Measurements from ENCODE around the gene MRRF.
"Not testable (repeated sequence)": the region's sequence is repeated elsewhere in the genome, so short reads cannot be mapped to it uniquely, and the experiment has no call there.

The MRRF gene

DNA sequence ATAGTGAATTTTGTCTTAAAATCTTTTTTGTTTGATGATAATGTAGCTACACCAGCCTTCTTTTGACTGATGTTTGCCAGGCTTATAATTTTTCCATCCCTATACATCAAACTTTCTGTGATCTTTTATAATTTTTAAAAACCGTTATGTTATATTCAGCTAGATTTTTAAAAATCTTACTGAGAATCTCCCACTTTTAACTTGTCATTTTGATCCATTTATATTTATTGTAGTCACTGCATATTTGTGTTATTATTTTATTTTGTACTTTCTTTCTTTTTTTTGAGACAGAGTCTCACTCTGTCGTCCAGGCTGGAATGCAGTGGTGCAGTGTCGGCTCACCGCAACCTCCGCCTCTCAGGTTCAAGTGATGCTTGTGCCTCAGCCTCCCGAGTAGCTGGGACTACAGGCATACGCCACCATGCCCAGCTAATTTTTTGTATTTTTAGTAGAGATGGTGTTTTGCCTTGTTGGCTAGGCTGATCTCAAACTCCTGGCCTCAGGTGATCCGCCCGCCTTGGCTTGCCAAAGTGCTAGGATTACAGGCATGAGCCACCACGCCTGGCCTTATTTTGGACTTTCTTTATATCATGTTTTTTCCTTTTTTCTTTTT is 12.7 kb downstream of the MRRF start:
- DNase-seq: no peak

GRCh38 chr9:122281368-122281767 is 16.7 kb downstream of the MRRF start:
- DNase-seq: no peak

DNA sequence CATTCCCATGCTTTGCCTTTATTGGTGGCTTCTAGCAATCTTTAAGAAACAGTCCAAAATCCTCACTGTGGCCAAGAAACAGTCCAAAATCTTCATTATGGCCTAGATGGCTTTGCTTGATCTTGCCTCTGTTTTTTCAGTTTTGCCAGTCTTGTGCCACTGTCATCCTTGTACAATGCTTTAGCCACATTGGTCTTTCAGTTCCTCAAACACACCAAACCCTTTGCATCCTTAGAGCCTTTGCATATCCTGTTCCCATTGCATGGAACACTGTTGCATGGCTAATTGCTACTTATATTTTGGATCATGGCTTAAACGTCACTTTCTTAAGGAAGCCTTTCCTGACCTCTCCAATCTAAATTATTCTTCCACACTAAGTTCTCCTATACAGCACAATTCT is 22.1 kb downstream of the MRRF start:
- no peak for DNase-seq

DNA sequence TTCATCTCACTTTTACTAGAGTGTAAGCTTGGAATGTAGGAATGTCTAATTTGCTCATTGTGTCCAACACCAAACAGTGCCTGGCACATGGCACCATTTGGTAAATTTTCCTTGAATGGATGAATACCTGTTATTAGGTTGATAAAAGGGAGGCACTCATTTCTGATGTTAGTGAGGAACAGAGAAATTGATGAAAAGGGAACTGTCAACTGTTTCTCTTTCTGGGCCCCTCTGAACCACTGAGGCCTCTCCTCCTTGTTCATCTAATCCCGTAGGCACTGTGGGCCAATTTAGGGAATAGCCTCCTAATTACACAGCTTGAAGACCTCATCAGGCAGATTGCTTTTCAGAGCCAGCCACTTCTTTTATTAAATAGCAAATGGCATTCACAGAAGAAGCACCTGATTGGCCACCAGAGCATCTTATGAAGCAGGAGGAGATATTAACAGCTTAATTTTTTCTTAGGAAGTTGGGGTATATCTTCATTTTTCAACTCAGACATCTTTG is 22.6 kb downstream of the MRRF start:
- no peak for DNase-seq

DNA sequence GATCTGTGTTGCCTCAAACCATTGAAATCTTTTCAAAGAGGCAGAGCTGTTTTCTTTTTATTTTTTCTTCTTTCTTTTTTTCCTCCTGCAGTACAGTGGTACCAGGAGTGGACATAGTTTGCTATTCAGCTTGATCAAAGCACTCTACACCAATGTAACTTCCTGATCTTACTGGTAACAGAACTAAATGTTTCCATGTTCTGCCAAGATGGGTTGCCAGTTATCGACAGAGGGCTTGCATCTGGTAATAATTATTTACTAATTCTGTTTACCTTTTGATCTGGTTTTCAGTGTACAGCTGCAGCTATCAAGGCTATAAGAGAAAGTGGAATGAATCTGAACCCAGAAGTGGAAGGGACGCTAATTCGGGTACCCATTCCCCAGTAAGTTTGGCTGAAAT is 26.8 kb downstream of the MRRF start:
- DNase-seq: no peak

DNA sequence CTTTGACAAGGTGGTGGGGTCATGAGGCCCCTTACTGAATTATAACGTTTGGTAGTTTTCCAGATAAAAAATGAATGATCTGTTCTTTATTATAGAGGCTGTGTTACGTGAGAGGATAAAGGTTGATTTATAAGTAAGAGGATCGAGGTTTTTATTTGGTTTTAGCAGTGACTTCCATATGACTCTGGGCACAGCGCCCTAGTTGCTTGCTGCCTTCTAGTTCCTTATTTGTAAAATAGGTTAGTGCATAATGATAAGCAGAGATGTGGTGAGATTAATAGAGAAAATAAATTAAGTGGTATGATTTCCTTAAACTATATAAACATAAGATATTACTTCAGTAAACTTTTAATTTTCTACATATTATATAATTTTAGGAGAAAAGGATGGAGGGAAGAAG is 29.8 kb downstream of the MRRF start:
- no peak for DNase-seq

GRCh38 chr9:122297512-122297911 is 32.8 kb downstream of the MRRF start:
- DNase-seq: no peak

DNA sequence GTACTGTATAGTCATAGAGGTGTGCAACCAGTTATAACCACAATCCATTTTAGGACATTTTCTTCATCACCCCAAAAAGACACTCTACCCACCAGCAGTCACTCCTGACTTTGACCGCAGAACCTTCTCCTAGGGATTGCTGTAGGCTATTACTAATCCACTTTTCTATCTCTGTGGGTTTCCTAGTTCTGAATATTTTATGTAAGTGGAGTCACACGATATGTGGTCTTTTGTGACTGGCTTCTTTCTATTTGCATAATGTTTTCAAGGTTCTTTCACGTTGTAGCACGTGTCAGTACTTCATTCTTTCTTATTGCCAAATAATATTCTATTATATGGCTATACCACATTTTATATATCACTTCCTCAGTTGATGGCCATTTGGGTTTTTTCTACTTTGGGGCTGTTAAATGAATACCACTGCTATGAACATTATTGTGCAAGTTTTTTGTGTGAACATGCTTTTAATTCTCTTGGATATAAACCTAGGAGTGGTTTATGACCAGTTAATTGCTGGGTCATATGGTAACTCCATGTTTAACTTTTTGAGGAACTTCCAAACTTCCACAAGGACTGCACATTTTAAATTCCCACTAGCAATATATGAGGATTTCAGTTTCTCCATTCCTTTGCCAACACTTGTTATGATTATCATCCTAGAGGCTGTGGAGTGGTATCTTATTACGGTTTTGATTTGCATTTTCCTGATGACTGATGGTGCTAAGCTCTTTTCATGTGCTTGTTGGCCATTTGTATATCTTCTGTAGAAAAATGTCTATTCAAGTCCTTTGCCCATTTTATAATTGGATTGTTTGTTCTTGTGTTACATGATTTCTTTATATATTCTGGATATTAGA is 37.8 kb downstream of the MRRF start:
- DNase-seq: no peak

DNA sequence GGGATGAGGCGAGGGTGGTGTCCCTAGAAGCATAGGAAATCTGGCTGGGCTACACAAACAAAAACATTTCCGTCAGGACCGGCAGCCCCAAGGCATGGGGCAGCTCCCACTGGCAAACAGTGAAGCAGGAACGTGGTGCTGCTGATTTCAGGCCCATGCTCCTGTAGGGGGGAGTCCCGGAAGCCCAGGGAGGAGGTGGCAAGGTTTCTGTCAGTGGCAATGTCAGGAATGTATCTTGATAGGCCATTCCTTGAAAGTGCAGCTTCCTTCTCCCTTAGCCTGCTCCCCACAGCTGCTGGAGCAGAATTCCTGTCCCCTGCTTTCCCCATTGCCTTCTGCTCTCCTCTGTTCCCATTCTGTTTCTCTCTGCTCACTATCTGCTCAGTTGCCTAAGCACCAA is 42.4 kb downstream of the MRRF start:
- DNase-seq: no peak

GRCh38 chr9:122307925-122308324 is 43.2 kb downstream of the MRRF start:
- no peak for DNase-seq

- no peak for DNase-seq
These were observed 45.2 kb downstream of the MRRF start for GRCh38 chr9:122309861-122310260.

- no peak for DNase-seq
These were observed 49.5 kb downstream of the MRRF start for GRCh38 chr9:122314165-122314564.

DNA sequence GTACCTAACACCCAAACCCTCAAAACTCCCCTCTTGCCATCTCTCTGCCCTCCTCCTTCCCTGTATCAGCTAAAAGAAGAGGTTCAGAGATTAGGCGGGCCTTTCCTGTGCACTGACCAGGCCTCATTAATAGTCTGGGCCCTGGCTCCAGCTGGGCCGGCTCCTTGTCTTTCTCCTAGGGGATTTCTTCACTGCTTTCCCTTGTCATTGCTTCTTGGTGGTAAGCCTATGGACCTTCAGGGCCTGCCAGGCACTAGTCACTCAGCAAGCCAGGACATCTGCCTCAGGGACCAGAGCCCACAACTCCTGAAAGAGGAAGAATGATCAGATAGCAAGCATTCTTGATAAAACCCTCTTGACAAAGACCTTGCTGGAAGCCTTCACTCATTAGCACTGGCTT is 50.9 kb downstream of the MRRF start:
- no peak for DNase-seq

- no peak for DNase-seq
These were observed 53.6 kb downstream of the MRRF start for GRCh38 chr9:122318284-122318683.

DNA sequence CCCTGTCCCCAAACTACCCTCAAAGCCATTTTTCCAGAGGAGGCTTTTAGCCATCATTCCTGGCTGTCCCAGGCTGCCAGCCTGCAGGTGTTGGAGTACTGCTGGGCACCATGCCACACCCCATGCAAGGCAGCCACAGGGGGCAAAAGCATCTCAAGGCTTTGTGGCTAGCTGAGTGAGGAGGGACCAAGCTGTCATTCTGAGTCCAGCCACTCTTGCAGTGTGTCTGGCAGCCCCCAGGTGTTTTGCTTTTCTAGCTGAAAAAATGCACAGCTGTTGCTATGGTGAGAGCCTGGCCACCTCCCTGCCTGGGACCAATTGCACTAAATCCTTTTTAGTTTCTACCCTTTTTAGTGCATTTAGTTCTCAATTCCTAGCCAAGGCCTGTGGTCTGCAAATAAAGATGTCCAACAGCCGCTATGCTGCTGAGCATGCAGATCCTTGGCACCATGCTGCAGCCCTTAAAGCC is 55.8 kb downstream of the MRRF start:
- no peak for DNase-seq

- no peak for DNase-seq
These were observed 57.9 kb downstream of the MRRF start for GRCh38 chr9:122322553-122322952.

DNA sequence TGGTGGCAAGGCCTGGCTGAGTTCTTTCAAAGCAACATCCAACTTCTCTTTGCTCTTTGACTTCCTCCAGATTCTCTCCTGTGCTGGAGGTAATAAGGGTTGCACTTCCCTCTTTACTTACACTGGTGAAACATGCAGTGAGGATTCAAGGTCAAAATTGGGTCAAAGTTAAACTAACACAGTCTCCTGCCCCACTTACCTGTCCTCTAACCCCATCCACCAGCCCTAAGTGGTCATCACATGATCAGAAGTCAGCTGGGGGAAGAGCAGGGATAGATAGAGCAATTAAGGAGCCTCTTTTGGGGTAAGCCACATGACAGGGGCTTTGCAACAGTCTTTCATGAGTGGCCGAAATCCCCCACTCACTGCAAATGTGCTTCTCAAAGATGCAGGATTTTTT is 60.0 kb downstream of the MRRF start:
- not testable (repeated sequence) for DNase-seq

GRCh38 chr9:122325124-122325523 is 60.4 kb downstream of the MRRF start:
- DNase-seq: no peak

- DNase-seq: no peak
These were observed 62.5 kb downstream of the MRRF start for GRCh38 chr9:122327175-122327574.

DNA sequence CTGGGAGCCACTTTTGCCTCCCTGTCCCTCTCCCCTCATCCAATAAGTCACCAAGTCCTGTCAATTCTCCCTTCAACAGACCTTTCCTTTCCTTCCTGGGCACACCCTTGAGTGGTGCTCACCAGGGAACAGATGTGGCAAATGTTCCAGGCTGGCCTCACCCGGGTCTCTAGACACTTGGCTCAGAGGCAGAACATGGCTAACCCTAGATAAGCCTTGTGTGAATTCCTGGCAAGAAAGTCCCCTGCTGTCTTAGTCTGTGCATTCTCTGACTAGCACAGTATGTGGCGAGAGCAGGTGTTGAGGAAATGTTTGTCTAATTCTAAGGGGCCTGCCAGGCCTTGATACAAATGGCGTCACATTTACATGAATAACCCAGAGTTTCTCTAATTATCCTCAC is 64.9 kb downstream of the MRRF start:
- no peak for DNase-seq

- DNase-seq: not testable (repeated sequence)
These were observed 65.8 kb downstream of the MRRF start for GRCh38 chr9:122330466-122330865.

DNA sequence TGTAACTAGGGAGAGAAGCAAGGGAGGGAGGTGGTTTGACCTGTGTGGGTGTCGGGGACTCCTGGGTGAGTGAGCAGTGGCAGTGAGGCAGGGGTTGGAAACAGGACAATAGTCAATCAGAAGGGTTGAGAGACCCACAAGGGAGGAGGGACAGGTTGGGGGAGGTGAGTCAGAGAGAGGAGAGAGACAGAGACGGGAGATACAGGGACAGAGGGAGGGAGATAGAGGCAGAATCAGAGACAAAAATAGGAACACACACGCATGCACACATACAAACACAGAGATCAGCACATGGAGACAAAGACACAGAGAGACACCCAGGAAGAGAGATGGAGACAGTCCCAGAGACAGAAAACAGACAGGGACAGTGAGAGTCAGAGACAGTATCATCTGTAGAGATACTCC is 66.8 kb downstream of the MRRF start:
- no peak for DNase-seq

- DNase-seq: no peak
These were observed 67.4 kb downstream of the MRRF start for GRCh38 chr9:122332083-122332482.

- no peak for DNase-seq
These were observed 68.0 kb downstream of the MRRF start for GRCh38 chr9:122332644-122333043.

Data from fibroblast of skin of abdomen (primary cell).